ENCODE data around the gene INKA1. TPM values are rescaled to one million over a fixed set of nuclear protein-coding genes. Genes with fewer than 3 reads are reported as not detected.

Gene INKA1
- total RNA-seq, 1 experiment from 2014 or later, result not detected

DNA sequence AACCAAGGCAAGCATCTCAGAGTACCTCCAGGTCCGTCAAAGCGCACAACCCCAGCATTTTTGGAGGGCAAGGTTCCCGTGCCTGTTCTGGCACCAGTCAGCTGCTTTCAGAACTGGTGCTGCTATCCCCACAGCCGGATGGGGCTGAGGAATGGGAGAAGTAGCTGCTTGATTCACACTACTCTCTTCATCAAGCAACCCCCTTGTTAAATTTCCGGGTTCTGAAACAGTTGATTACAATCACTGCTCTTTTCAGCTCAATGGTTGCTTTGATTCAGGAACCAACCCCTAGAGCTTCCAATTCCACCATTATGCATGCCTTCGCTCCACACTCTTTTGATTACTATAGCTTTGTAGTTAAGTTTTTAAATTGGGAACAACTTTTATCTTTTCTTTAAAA lies 23.0 kb downstream of the INKA1 start:
- Histone ChIP-seq H3K9me3 (no peaks in the 10 kb centered on the region), H3K27me3 (replicated peaks; ENCODE audit: control insufficient read depth, insufficient read depth, low read length) (no peaks in the 10 kb centered on the region), H3K36me3 (ENCODE audit: control insufficient read depth, insufficient read depth, low read length) (no peaks in the 10 kb centered on the region), H3K4me1 (no peaks in the 10 kb centered on the region), H3K4me3 (ENCODE audit: low read depth, low read length) (no peak overlapping the region)
- intact Hi-C loops (cut with micrococcal nuclease; ENCODE audit: unreplicated experiment), result no loop called here
- CTCF ChIA-PET, result interaction anchor here (0.7 kb wide), 1 partner anchor 20 kb away, joined by 3 read pairs; no protein-coding TSS in a partner anchor
- BruUV-seq (replicated peaks), result no TSS peak
- POLR2A ChIA-PET, result no interaction called here
- no peak overlapping the region for H3K27ac Mint-ChIP-seq (ENCODE audit: unreplicated experiment)
- peaks cover 22% of the 10 kb centered on the region for H3K36me3 Mint-ChIP-seq (ENCODE audit: insufficient read depth, unreplicated experiment)
- no peak for DNase-seq
- no peaks in the 10 kb centered on the region for H3K27me3 Mint-ChIP-seq (ENCODE audit: insufficient read depth, unreplicated experiment)
- H3K4me3 Mint-ChIP-seq (ENCODE audit: unreplicated experiment), result no peak overlapping the region
- no peaks in the 10 kb centered on the region for H3K9me3 Mint-ChIP-seq (ENCODE audit: unreplicated experiment)
- TF ChIP-seq, protein P1, sequence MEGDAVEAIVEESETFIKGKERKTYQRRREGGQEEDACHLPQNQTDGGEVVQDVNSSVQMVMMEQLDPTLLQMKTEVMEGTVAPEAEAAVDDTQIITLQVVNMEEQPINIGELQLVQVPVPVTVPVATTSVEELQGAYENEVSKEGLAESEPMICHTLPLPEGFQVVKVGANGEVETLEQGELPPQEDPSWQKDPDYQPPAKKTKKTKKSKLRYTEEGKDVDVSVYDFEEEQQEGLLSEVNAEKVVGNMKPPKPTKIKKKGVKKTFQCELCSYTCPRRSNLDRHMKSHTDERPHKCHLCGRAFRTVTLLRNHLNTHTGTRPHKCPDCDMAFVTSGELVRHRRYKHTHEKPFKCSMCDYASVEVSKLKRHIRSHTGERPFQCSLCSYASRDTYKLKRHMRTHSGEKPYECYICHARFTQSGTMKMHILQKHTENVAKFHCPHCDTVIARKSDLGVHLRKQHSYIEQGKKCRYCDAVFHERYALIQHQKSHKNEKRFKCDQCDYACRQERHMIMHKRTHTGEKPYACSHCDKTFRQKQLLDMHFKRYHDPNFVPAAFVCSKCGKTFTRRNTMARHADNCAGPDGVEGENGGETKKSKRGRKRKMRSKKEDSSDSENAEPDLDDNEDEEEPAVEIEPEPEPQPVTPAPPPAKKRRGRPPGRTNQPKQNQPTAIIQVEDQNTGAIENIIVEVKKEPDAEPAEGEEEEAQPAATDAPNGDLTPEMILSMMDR (IDR thresholded peaks at IDR 0.05; ENCODE audit: insufficient read depth in 1 of 2, low read depth in 1 of 2, low read length in 1 of 2, severe bottlenecking in 1 of 2, unreplicated experiment in 1 of 2), result no peak
- H3K4me1 Mint-ChIP-seq (ENCODE audit: low read depth, unreplicated experiment), result no peaks in the 10 kb centered on the region

DNA sequence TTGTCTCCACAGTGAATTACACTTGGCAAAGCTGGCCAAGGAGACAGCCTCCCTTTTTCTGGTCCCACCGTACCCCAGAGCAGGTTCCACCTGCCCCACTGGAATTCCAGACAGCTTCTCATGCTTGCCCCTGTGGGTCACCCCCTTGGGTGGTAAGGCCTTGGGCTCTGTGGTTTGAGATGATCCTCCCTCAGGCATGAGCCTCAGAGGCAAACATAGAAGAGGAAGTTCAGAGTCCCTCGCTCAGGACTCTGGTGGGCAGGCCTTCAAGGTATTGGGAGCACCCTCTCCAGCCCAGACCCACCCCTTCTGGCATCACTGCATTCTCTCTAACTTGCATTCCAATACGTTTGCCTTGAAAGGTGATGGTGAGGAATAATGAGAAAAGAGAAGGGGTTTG lies 28.3 kb downstream of the INKA1 start:
- ChIA-PET POLR2A (no interaction called here), CTCF (no interaction called here)
- H3K27ac Mint-ChIP-seq (ENCODE audit: unreplicated experiment), result no peak overlapping the region
- Histone ChIP-seq H3K9me3 (no peaks in the 10 kb centered on the region), H3K4me1 (no peaks in the 10 kb centered on the region), H3K36me3 (ENCODE audit: control insufficient read depth, insufficient read depth, low read length) (0 out of 2 replicates have a peak, but pooled peaks cover 1% of the 10 kb centered on the region), H3K27me3 (replicated peaks; ENCODE audit: control insufficient read depth, insufficient read depth, low read length) (no peaks in the 10 kb centered on the region), H3K4me3 (ENCODE audit: low read depth, low read length) (no peak overlapping the region)
- DNase-seq, result no peak
- no peak overlapping the region for H3K4me3 Mint-ChIP-seq (ENCODE audit: unreplicated experiment)
- TF ChIP-seq, protein P1 (IDR thresholded peaks at IDR 0.05; ENCODE audit: insufficient read depth in 1 of 2, low read depth in 1 of 2, low read length in 1 of 2, severe bottlenecking in 1 of 2, unreplicated experiment in 1 of 2), result no peak
- H3K9me3 Mint-ChIP-seq (ENCODE audit: unreplicated experiment), result no peaks in the 10 kb centered on the region
- H3K4me1 Mint-ChIP-seq (ENCODE audit: low read depth, unreplicated experiment), result no peaks in the 10 kb centered on the region
- peaks cover 34% of the 10 kb centered on the region for H3K36me3 Mint-ChIP-seq (ENCODE audit: insufficient read depth, unreplicated experiment)
- intact Hi-C loops (cut with micrococcal nuclease; ENCODE audit: unreplicated experiment), result no loop called here
- H3K27me3 Mint-ChIP-seq (ENCODE audit: insufficient read depth, unreplicated experiment), result no peaks in the 10 kb centered on the region
- BruUV-seq (replicated peaks), result no TSS peak

DNA sequence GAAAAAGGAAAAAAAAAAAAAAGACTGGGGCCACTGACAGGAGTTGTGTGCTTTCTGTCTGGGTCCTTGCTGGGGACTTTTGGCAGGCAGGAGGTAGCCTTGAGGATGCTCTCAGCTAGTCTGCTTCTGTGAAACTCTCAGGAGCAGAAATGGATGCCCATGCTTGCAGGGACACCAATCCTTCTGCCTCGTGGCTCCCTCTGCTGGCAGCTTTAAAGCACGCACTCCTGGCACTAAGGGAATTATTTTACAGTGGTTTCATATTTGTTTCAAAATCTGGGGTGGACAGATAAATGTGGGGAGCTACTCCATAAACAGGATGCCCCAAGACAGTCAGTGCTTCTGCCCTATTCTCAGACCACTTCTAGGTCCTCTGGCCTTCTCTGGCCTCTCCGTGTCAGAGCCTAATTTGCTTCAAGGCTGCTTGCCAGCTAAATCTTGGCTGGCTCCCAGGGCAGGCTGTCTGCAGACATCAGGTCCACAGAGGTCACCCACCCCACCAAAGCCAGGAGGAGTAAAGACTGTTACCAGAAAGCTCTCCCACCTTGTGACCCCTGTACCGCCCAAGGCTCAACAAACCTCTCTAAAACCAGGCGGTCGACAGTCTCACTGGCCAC lies 36.2 kb downstream of the INKA1 start:
- no peaks in the 10 kb centered on the region for H3K27me3 Mint-ChIP-seq (ENCODE audit: insufficient read depth, unreplicated experiment)
- Histone ChIP-seq H3K36me3 (ENCODE audit: control insufficient read depth, insufficient read depth, low read length) (no peaks in the 10 kb centered on the region; the same call in 1 of the 2 replicates), H3K4me3 (ENCODE audit: low read depth, low read length) (no peak overlapping the region), H3K9me3 (no peaks in the 10 kb centered on the region), H3K27me3 (replicated peaks; ENCODE audit: control insufficient read depth, insufficient read depth, low read length) (no peaks in the 10 kb centered on the region), H3K4me1 (no peaks in the 10 kb centered on the region)
- no TSS peak for BruUV-seq (replicated peaks)
- ChIA-PET CTCF (interaction anchor here (0.6 to 2.0 kb wide), 16 partner anchors 8 to 299 kb away, joined by 3 to 24 read pairs (median 5); partner anchors contain the start of genes AMIGO3, GMPPB, INKA1 and IP6K1), POLR2A (no interaction called here)
- TF ChIP-seq, protein P1 (IDR thresholded peaks at IDR 0.05; ENCODE audit: insufficient read depth in 1 of 2, low read depth in 1 of 2, low read length in 1 of 2, severe bottlenecking in 1 of 2, unreplicated experiment in 1 of 2), result peak; percentile 78 to 86
- no peaks in the 10 kb centered on the region for H3K9me3 Mint-ChIP-seq (ENCODE audit: unreplicated experiment)
- no peak overlapping the region for H3K27ac Mint-ChIP-seq (ENCODE audit: unreplicated experiment)
- H3K4me1 Mint-ChIP-seq (ENCODE audit: low read depth, unreplicated experiment), result no peaks in the 10 kb centered on the region
- peak; percentile 66 to 76 for DNase-seq
- intact Hi-C loops (cut with micrococcal nuclease; ENCODE audit: unreplicated experiment), result loop anchor here (1.0 to 5.0 kb wide), 3 partner anchors 37 to 136 kb away; partner anchors contain the start of gene AMIGO3
- H3K4me3 Mint-ChIP-seq (ENCODE audit: unreplicated experiment), result no peak overlapping the region
- H3K36me3 Mint-ChIP-seq (ENCODE audit: insufficient read depth, unreplicated experiment), result peaks cover 54% of the 10 kb centered on the region
